ENCODE measurements around the gene ADSL.

- TF ChIP-seq CTCF (IDR thresholded peaks at IDR 0.05) (peak; percentile 58 to 86 (median 64)), POLR2A (IDR thresholded peaks at IDR 0.05) (no peak), EP300 (IDR thresholded peaks at IDR 0.05) (no peak), POLR2AphosphoS5 (IDR thresholded peaks at IDR 0.05) (no peak)
These were observed 1.8 kb downstream of the ADSL start for GRCh38 chr22:40348025-40348658.
